ENCODE data around the gene IGFBP2.

Gene IGFBP2

GRCh38 chr2:216665242-216665641 lies 32.0 kb downstream of the IGFBP2 start:
- Histone ChIP-seq H3K36me3 (ENCODE audit: insufficient read depth, low read length) (peaks cover 24% of the 10 kb centered on the region; the same call in 1 of the 2 replicates), H3K9ac (ENCODE audit: insufficient read length) (no peak overlapping the region), H3K4me3 (no peak overlapping the region), H3K27ac (no peak overlapping the region), H3K9me3 (ENCODE audit: low read depth, low read length) (no peaks in the 10 kb centered on the region)
- no peak for DNase-seq (ENCODE audit: low read depth, low spot score)
- no peak for TF ChIP-seq POLR2AphosphoS5 (IDR thresholded peaks at IDR 0.05; ENCODE audit: borderline replicate concordance, low read depth, low read length)
- no peak for TF ChIP-seq EZH2 (IDR thresholded peaks at IDR 0.05)
- TF ChIP-seq FOXP2 (optimal IDR thresholded peaks at IDR 0.05; ENCODE audit: control extremely low read depth, extremely low read length, insufficient read depth): no peak

GRCh38 chr2:216665717-216666116 lies 32.5 kb downstream of the IGFBP2 start:
- TF ChIP-seq EZH2 (IDR thresholded peaks at IDR 0.05): no peak
- TF ChIP-seq POLR2AphosphoS5 (IDR thresholded peaks at IDR 0.05; ENCODE audit: borderline replicate concordance, low read depth, low read length): no peak
- TF ChIP-seq FOXP2 (optimal IDR thresholded peaks at IDR 0.05; ENCODE audit: control extremely low read depth, extremely low read length, insufficient read depth): no peak
- H3K36me3 ChIP-seq (ENCODE audit: insufficient read depth, low read length): peaks cover 19% of the 10 kb centered on the region; the same call in 1 of the 2 replicates

GRCh38 chr2:216666461-216667233 lies 33.4 kb downstream of the IGFBP2 start:
- Histone ChIP-seq H3K4me3 (no peak overlapping the region), H3K36me3 (ENCODE audit: insufficient read depth, low read length) (peaks cover 11% of the 10 kb centered on the region; the same call in 1 of the 2 replicates), H3K27ac (no peak overlapping the region), H3K9ac (ENCODE audit: insufficient read length) (no peak overlapping the region), H3K9me3 (ENCODE audit: low read depth, low read length) (no peaks in the 10 kb centered on the region)
- TF ChIP-seq FOXP2 (optimal IDR thresholded peaks at IDR 0.05; ENCODE audit: control extremely low read depth, extremely low read length, insufficient read depth) (no peak), EZH2 (IDR thresholded peaks at IDR 0.05) (no peak), POLR2AphosphoS5 (IDR thresholded peaks at IDR 0.05; ENCODE audit: borderline replicate concordance, low read depth, low read length) (no peak)
- no peak for DNase-seq (ENCODE audit: low read depth, low spot score)

More at GRCh38 chr2:216665717-216666116, 32.5 kb downstream of the IGFBP2 start:
- H3K9ac ChIP-seq (ENCODE audit: insufficient read length): no peak overlapping the region
- DNase-seq (ENCODE audit: low read depth, low spot score): no peak
- no peaks in the 10 kb centered on the region for H3K9me3 ChIP-seq (ENCODE audit: low read depth, low read length)
- no peak overlapping the region for H3K27ac ChIP-seq
- H3K4me3 ChIP-seq: no peak overlapping the region

- no peak overlapping the region for H3K9ac ChIP-seq (ENCODE audit: insufficient read length)
- no peak overlapping the region for H3K27ac ChIP-seq
- H3K9me3 ChIP-seq (ENCODE audit: low read depth, low read length): no peaks in the 10 kb centered on the region
- no peak for DNase-seq (ENCODE audit: low read depth, low spot score)
- no peaks in the 10 kb centered on the region for H3K36me3 ChIP-seq (ENCODE audit: insufficient read depth, low read length)
- no peak for TF ChIP-seq EZH2 (IDR thresholded peaks at IDR 0.05)
- H3K4me3 ChIP-seq: no peak overlapping the region
Observed at GRCh38 chr2:216670266-216671080, 37.3 kb downstream of the IGFBP2 start.

GRCh38 chr2:216671081-216671411 lies 37.8 kb downstream of the IGFBP2 start:
- Histone ChIP-seq H3K36me3 (ENCODE audit: insufficient read depth, low read length) (no peaks in the 10 kb centered on the region), H3K9me3 (ENCODE audit: low read depth, low read length) (no peaks in the 10 kb centered on the region), H3K27ac (no peak overlapping the region), H3K4me3 (no peak overlapping the region), H3K9ac (ENCODE audit: insufficient read length) (no peak overlapping the region)
- TF ChIP-seq FOXP2 (optimal IDR thresholded peaks at IDR 0.05; ENCODE audit: control extremely low read depth, extremely low read length, insufficient read depth): no peak
- TF ChIP-seq EZH2 (IDR thresholded peaks at IDR 0.05): no peak
- no peak for TF ChIP-seq POLR2AphosphoS5 (IDR thresholded peaks at IDR 0.05; ENCODE audit: borderline replicate concordance, low read depth, low read length)
- no peak for DNase-seq (ENCODE audit: low read depth, low spot score)

DNA sequence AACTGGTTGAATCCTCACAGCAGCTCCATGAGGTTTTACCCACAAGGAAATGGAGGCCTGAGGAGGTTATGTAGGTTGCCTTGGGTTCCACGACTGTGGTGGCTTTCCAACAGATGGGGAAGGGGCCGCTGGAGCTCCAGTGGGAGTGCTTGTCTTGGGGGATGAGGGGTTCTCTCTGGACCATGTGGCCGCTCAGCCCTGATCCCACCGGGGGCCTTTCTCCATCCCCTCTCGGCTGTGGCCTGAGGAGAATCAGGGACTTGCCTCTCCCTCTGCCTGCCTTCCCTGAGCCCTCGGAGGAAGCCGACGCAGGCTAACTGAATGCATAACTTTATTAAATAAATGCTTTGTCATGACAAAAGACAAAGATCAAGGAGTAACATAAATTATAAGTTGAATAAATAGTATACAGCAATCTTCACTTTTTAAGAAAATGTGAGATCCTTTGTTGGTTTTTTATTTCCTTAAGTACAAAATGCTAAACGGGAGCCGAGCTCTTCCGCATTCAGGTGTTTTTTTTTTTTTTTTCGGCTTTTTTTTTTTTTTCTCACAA lies 38.6 kb downstream of the IGFBP2 start:
- TF ChIP-seq FOXP2 (optimal IDR thresholded peaks at IDR 0.05; ENCODE audit: control extremely low read depth, extremely low read length, insufficient read depth): no peak
- no peak for TF ChIP-seq POLR2AphosphoS5 (IDR thresholded peaks at IDR 0.05; ENCODE audit: borderline replicate concordance, low read depth, low read length)
- no peak for TF ChIP-seq EZH2 (IDR thresholded peaks at IDR 0.05)
- no peak for DNase-seq (ENCODE audit: low read depth, low spot score)
- Histone ChIP-seq H3K27ac (no peak overlapping the region), H3K36me3 (ENCODE audit: insufficient read depth, low read length) (no peaks in the 10 kb centered on the region), H3K4me3 (no peak overlapping the region), H3K9ac (ENCODE audit: insufficient read length) (no peak overlapping the region), H3K9me3 (ENCODE audit: low read depth, low read length) (no peaks in the 10 kb centered on the region)

GRCh38 chr2:216672466-216672865 lies 39.2 kb downstream of the IGFBP2 start:
- Histone ChIP-seq H3K27ac (no peak overlapping the region), H3K9me3 (ENCODE audit: low read depth, low read length) (no peaks in the 10 kb centered on the region), H3K36me3 (ENCODE audit: insufficient read depth, low read length) (no peaks in the 10 kb centered on the region), H3K4me3 (no peak overlapping the region), H3K9ac (ENCODE audit: insufficient read length) (no peak overlapping the region)
- DNase-seq (ENCODE audit: low read depth, low spot score): no peak
- TF ChIP-seq FOXP2 (optimal IDR thresholded peaks at IDR 0.05; ENCODE audit: control extremely low read depth, extremely low read length, insufficient read depth) (no peak), POLR2AphosphoS5 (IDR thresholded peaks at IDR 0.05; ENCODE audit: borderline replicate concordance, low read depth, low read length) (no peak), EZH2 (IDR thresholded peaks at IDR 0.05) (no peak)

DNA sequence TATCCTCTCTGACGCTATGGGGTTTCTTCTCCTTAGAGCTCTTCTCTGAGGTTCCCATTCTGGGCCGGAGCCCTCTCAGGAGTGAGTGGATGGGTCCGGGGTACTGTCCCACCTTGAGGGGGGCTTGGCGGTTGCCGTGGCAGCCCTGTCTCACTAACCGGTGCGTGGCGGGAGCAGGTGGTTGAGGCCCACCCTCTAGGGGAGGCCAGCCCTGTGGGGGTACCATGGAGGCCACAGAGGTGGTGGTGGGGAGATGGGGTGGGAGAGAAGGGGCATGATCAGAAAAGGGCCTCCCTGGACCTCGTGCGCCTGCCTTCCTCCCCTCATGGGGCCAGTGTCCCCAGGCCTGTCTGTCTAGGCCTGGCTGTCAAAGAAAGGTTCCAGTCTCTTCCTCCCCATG lies 39.8 kb downstream of the IGFBP2 start:
- Histone ChIP-seq H3K9me3 (ENCODE audit: low read depth, low read length) (no peaks in the 10 kb centered on the region), H3K27ac (no peak overlapping the region), H3K4me3 (no peak overlapping the region), H3K36me3 (ENCODE audit: insufficient read depth, low read length) (no peaks in the 10 kb centered on the region), H3K9ac (ENCODE audit: insufficient read length) (no peak overlapping the region)
- TF ChIP-seq EZH2 (IDR thresholded peaks at IDR 0.05) (no peak), FOXP2 (optimal IDR thresholded peaks at IDR 0.05; ENCODE audit: control extremely low read depth, extremely low read length, insufficient read depth) (no peak), POLR2AphosphoS5 (IDR thresholded peaks at IDR 0.05; ENCODE audit: borderline replicate concordance, low read depth, low read length) (no peak)
- DNase-seq (ENCODE audit: low read depth, low spot score): no peak

All from SK-N-MC (cell line).